T-helper 1 cell treated with Interleukin-12 subunit alpha and Interleukin-12 subunit beta and Interleukin-4 antibody, amounts not matched to agents 30 ng/mL and 1 ng/mL, for 36 hours (primary cell): ENCODE results near the gene C3orf62. TPM values are rescaled to one million over a fixed set of nuclear protein-coding genes. Genes with fewer than 3 reads are reported as not detected.

ENCODE experiments used
- intact Hi-C: fragments of 100-400 bp; cut with micrococcal nuclease; formaldehyde crosslinking; loops from one replicate; pipeline ENCODE4 v1.15.1; 2024
- total RNA-seq: library from RNA; stranded (reverse); gene quantifications from 2 replicates; pipeline ENCODE4 v1.2.3, GENCODE V29; 2022

Gene C3orf62
- 14.7 and 16.7 TPM in 2 replicates for total RNA-seq

GRCh38 chr3:49276475-49277382, at the start of gene C3orf62:
TSS of gene C3orf62 (minus strand) at chr3:49277232. CDS start at chr3:49276872, 360 bp downstream.
- intact Hi-C loops, result loop anchor here (2.0 kb wide), 2 partner anchors 106 to 182 kb away; partner anchors contain the start of genes KLHDC8B and QRICH1

GRCh38 chr3:49324768-49325167, 47.7 kb upstream of the C3orf62 start:
- intact Hi-C loops, result no loop called here

GRCh38 chr3:49316696-49317457, 39.8 kb upstream of the C3orf62 start:
- intact Hi-C loops, result no loop called here

GRCh38 chr3:49313896-49314688, 37.1 kb upstream of the C3orf62 start:
- intact Hi-C loops, result no loop called here

GRCh38 chr3:49311283-49311682, 34.3 kb upstream of the C3orf62 start:
- intact Hi-C loops, result no loop called here

GRCh38 chr3:49310677-49311076, 33.6 kb upstream of the C3orf62 start:
- intact Hi-C loops, result no loop called here

GRCh38 chr3:49305608-49306007, 28.6 kb upstream of the C3orf62 start:
- intact Hi-C loops, result no loop called here

- intact Hi-C loops, result no loop called here
Observed at GRCh38 chr3:49302613-49303012, 25.6 kb upstream of the C3orf62 start.

- intact Hi-C loops, result no loop called here
Observed at GRCh38 chr3:49300595-49300994, 23.6 kb upstream of the C3orf62 start.

GRCh38 chr3:49298511-49298910, 21.5 kb upstream of the C3orf62 start:
- intact Hi-C loops, result loop anchor here (5.0 kb wide), 1 partner anchor 126 kb away; the partner anchor contains the start of gene KLHDC8B

- intact Hi-C loops, result loop anchor here (5.0 kb wide), 1 partner anchor 125 kb away; the partner anchor contains the start of gene KLHDC8B
Observed at GRCh38 chr3:49296781-49297411, 19.9 kb upstream of the C3orf62 start.

GRCh38 chr3:49295489-49296058, 18.5 kb upstream of the C3orf62 start:
- intact Hi-C loops, result loop anchor here (1.0 to 5.0 kb wide), 4 partner anchors 45 to 154 kb away; partner anchors contain the start of genes KLHDC8B and USP4

GRCh38 chr3:49294343-49294742, 17.3 kb upstream of the C3orf62 start:
- intact Hi-C loops, result loop anchor here (2.0 kb wide), 1 partner anchor 46 kb away; the partner anchor contains the start of gene USP4

- intact Hi-C loops, result no loop called here
Observed at GRCh38 chr3:49283997-49284396, 7.0 kb upstream of the C3orf62 start.

GRCh38 chr3:49279376-49279775, 2.3 kb upstream of the C3orf62 start:
- intact Hi-C loops, result no loop called here

GRCh38 chr3:49278548-49278947, 1.5 kb upstream of the C3orf62 start:
- intact Hi-C loops, result no loop called here

GRCh38 chr3:49277383-49277775, 347 bp upstream of the C3orf62 start:
- intact Hi-C loops, result loop anchor here (2.0 kb wide), 2 partner anchors 107 to 183 kb away; partner anchors contain the start of genes KLHDC8B and QRICH1

- intact Hi-C loops, result no loop called here
Observed at GRCh38 chr3:49273825-49274532, 3.1 kb downstream of the C3orf62 start.

GRCh38 chr3:49271047-49271446, 6.0 kb downstream of the C3orf62 start:
- intact Hi-C loops, result no loop called here

GRCh38 chr3:49270156-49270500, 6.9 kb downstream of the C3orf62 start:
- intact Hi-C loops, result no loop called here
